T47D (cell line): ENCODE results near the gene DCDC1.
"Not testable (repeated sequence)": the region's sequence is repeated elsewhere in the genome, so short reads cannot be mapped to it uniquely, and the experiment has no call there.

Experiments
- DNase-seq, 2 experiments: peaks; one replicate each; pipeline versions ENCODE4 v3.0.0 to v3.0.0-alpha.2; 2011 to 2012; ENCODE audit warnings: low read depth in 1 of 2, low spot score in 1 of 2
- JUND ChIP-seq: IDR thresholded peaks from 2 replicates; pipeline ENCODE4 v1.6.1; 2012; ENCODE audit warnings: low read depth
- in situ Hi-C: cut with HindIII; loops from 2 replicates; pipeline ENCODE4 v1.10.0; 2016; ENCODE audit warnings: low sequenced_read_pairs, low pct_unique_long_range_greater_than_20kb

Gene DCDC1

DNA sequence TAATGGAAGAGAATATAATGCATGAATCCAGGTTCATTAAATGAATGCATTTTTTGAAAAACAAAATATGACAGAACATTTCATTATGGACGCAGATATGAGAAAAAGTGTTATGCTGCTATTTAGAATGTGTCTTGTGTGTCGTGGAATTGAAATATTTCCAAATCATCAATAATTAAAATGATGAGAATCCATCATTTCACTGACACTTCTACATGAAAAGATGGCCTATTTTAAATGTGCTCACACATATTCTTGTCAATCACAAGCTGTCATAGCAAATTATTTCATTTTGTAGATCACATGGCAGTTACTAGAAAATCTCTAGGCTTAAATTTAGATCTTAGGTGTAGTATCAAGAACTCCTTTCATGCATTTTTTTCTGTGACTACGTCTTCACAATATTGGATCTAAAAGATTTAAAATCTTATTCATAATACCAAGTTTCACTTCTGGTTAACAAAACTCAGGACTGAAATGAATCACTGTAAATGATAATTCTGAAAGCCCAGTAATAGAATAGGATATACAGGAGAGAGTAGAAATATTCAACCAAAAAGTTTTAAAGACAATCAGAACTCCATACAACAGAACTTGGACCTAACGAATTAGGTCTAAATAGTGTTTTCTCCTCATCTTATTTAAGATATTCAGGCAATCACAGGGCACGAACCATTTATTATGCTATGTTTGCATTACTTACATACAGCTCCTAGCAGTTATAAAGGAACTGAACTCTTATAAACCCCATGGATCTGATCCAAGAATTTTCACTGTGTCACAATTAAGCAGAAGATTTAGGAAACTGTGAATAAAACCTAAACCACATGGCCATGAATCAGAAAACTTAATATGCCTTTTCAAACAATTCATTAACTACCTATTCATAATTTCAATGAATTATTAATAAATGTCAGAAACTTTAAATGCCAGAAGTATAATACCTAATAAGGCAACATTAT, 67.7 kb downstream of the DCDC1 start:
- in situ Hi-C loops: no loop called here

DNA sequence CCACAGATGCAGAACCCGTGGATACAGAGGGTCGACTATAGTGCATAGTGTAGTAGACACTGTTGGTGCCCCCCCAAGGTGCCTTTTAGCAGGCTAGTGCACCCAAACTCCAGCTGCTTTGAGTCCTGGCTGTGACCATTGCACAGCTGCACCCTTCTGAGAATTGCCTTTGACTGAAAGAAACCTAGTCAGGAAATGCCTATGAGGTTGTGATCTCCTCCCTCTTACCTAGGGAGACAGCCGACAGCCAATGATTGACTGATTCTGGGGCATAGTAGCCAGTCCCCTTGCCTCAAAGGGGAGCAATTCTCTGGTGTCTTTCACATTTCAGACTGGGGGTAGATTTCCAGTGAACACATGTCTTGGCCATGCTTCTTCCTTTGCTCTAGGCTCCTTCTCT, 74.2 kb downstream of the DCDC1 start:
- in situ Hi-C loops: no loop called here
- no peak for DNase-seq
- no peak for TF ChIP-seq JUND

More for the DNA sequence above, 67.7 kb downstream of the DCDC1 start:
- no peak for DNase-seq
- TF ChIP-seq JUND: no peak

DNA sequence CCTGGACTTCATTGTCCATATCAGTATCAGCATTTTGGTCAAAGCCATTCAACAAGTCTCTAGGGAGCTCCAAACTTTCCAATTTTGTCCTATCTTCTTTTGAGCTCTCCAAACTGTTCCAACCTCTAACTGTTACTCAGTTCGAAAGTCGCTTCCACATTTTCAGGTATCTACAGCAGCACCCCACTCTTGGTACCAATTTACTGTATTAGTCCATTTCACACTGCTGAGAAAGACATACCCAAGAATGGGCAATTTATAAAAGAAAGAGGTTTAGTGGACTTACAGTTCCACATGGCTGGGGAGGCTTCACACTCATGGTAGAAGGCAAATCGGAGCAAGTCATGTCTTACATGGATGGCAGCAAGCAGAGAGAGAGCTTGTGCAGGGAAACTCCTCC, 96.0 kb downstream of the DCDC1 start:
- in situ Hi-C loops, DNase-seq: not testable (repeated sequence)

DNA sequence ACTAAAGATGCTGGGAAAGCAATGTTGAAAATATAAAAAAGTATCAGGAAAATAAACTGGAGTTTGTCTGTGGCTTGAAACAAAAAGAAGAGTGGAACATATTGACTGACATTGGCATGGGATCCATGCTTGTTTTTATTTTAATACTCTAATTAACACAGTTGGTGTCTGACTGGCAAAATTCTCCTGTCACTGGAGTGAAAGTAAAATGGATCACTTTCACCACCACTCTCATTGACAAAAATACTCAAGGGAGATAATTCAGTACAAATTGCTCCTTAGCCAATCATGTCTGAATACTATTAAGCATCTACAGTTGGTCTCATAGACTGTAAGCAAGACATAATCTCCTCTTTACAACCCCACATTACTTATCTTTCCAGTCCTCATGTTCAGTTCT, 101.8 kb downstream of the DCDC1 start:
- DNase-seq: no peak
- in situ Hi-C loops: no loop called here
- no peak for TF ChIP-seq JUND

DNA sequence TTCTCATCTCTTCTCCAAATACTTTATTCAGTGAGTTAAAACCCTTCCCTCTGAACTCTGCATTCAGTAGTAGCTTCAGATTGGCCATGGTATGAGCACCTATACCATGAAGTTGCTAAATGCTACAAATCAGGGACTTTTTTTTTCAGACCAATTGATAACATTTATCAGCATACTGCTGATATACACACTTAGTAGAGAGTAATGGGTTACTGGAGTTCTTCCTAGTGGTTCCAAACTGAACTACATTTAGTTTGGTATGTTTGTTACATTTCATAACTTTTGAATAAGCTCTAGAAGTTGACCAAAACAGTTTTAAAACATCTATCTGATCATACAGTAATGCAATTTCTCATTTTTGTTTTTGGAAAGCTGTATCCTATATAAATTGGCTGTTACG, 104.7 kb downstream of the DCDC1 start:
- no peak for TF ChIP-seq JUND
- in situ Hi-C loops: no loop called here
- DNase-seq: no peak

DNA sequence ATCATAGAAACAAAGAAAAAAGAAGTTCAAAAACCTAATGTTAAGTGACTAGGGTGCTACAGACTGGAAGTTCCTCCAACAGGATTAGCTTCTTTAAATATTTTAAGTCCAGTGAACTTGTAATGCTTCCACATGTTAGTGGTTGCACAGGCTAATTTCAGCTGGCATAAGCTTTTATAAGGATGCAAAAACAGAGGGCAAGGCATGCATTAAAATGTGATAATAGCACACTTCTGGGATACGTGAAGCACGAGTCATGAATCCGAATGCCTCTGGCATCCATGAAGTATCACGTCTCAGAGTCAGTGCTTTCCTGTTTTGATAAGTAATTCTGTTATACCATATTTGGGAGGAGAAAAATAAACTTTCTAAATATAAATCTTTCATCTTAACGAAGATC, 106.8 kb downstream of the DCDC1 start:
- TF ChIP-seq JUND: no peak
- DNase-seq: no peak
- in situ Hi-C loops: no loop called here

DNA sequence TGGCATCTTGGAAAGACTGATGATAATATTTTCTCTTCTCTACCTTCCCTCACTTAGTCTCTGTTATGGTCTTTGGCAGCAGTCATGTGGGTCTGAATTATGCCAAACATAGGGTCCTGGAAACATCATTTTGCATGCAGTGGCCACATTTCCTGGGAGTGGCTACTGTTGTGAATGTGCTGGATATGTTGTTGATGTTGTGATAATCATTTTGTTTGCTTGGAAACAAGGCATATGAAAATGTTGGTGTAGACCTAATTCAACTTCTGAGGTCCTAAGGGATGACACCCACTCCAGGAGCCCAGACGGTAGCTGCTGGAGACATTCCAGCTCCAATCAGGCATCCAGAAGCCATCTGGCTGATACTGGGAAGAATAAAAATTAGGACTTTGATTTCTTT, 109.7 kb downstream of the DCDC1 start:
- no peak for TF ChIP-seq JUND
- no peak for DNase-seq
- in situ Hi-C loops: no loop called here

DNA sequence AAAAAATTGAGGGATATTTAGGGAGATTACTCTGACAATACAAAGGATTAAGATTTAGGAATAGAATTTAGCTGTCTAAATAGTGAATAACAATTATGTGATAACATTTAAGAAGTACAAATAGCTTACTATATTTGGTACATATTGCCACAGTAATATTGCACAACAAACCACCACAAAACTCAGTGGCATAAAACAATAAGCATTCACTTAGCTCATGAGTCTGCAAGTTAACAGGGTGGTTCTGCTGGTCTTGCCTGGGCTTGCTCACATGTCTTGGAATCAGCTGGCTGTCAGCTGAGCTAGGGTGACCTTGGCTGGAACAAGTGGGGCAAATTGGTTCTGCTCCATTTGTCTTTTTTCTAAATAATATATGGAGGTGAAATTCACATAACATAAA, 115.1 kb downstream of the DCDC1 start:
- TF ChIP-seq JUND: no peak
- peak in 1 of 2 experiments; percentile 15 for DNase-seq
- in situ Hi-C loops: no loop called here

DNA sequence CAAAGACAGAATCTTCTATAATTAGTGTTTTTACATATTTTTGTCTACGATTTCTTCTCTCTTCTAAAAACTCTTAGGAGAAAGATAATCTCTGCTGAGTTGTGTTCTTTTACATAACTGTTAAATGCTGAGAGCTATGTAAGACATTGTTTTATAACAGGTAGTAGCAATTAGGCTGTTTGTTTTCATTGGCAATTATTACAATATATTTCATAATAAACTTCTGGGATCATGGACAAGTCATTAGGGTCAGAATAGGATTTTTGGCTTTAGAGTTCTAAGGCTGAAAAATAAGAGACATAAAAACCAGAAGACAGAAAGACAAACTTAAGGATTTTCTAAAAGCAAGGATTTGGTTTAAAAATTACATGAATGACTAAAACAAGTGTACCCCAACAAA, 120.8 kb downstream of the DCDC1 start:
- in situ Hi-C loops: no loop called here
- TF ChIP-seq JUND: no peak
- DNase-seq: no peak

DNA sequence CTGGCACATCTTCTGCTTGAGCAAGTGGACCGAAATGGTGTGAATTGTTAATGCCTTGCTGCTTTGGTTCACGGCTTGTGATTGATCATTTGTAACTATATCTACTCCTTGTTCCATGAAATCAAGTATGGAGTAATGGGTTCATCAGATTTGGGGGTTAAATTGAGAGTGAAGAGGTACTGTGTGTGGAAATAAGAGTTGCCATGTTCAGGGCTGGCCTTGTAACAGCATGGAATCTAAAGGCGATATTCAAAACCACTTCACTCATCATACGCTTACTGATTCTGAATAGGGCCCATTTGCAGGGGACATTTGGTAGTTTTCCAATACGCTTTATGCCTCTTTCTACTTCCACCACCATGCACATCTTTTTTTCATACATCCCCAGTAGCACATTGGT, 122.2 kb downstream of the DCDC1 start:
- in situ Hi-C loops: no loop called here
- no peak for DNase-seq
- TF ChIP-seq JUND: no peak

DNA sequence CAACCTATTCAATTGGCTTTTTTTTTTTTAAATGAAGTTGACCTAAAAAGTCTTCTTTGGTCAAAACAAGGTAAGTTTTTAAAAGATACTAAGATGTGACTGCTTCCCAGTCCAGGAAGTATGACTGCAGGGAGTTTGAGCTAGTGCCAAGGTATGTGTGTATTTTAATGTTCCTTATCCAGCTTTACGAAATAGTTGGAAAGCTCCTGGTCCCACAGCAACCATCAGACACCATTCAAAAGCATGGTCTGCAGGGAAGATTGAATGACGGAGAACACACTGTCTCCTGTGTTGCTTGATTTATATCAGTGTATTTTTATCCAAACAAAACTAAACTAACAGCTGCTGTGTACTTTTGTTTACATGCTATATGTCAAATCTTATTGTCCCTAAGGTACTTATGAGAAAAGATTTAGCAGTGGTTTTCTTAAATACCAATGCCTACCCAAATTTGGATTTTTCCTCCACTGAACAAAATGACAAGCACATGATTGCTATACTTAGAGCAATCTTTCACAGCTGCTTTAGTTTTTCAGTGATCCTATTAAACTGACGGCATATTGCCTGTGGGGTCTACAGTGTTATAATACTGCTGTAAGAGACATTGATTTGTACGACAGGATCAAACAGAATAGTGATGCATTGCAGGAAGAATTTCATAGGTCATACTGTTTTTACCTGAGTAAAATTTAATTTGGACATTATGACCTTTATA, 122.9 kb downstream of the DCDC1 start:
- in situ Hi-C loops: no loop called here
- no peak for TF ChIP-seq JUND
- peak; percentile 10 to 70 for DNase-seq

DNA sequence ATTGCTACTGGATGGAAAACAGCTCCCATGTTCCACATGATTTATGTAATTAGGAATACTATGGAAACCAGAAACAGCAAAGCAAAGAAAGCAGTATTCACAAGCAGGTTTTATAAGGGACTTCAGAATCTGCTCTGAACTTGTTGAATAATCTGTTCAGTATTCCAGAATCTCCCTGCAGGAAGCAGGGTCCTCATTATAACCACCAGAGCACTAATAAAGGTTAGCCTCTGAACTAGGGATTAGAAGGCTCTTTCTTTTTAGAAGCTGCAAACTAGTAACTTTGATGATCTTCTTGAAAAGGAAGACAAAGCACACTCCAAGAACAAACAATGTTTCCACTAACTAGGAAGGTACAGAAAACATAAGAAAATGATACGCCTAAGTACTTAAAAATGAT, 125.8 kb downstream of the DCDC1 start:
- DNase-seq: no peak
- TF ChIP-seq JUND: no peak
- in situ Hi-C loops: no loop called here

DNA sequence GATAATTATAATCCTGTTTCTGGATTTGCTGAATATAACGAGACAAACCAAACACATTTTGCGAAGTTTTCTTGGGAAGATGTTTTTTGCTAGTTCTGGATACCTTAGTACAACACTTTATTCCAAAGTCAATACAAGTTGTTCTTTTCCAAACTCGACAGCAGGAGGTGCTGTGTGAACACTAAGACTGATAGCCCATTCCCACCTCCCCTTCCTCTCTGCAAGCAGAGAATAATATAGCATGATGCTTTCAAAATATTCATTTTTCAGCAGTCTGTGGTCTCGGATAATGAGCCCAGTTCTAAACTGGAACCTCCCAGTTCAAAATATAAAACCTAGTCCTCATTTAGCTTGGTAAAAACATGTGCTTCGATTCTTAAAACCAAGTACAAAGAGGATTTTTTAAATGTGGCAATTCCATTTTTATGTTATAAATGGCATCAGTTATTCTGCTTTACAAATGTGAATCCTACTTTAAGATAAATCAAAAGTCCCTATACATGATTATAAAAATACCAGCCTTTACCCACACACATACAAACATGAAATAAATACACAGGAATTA, 129.1 kb downstream of the DCDC1 start:
- in situ Hi-C loops: no loop called here
- DNase-seq: peak in 1 of 2 experiments; percentile 72
- no peak for TF ChIP-seq JUND
